CD4-positive, CD25-positive, alpha-beta regulatory T cell (primary cell): ENCODE results near the gene NLRC3. TPM values are rescaled to one million over a fixed set of nuclear protein-coding genes. Genes with fewer than 3 reads are reported as not detected.
A peak's percentile ranks its signal among the peaks of the same experiment; 100 is the strongest.

ENCODE experiments used
- ATAC-seq, 2 donors: fragments of 150-1000 bp; cut with Tn5 transposase; one replicate each; pipeline ENCODE4 v1.10.0; 2021; ENCODE audit warnings: low read depth in 2 of 2, moderate number of reproducible peaks in 2 of 2, moderate library complexity in 1 of 2
- DNase-seq, 3 donors: peaks; one replicate each; pipeline versions ENCODE4 v3.0.0 to v3.0.0-alpha.2; 2012 to 2022; ENCODE audit warnings: mixed read lengths in 1 of 3
- H3K27ac ChIP-seq: one replicate; pipeline ENCODE4 v1.7.0; 2013; ENCODE audit warnings: mild to moderate bottlenecking, low read length; ENCODE audit not compliant: insufficient read depth, poor library complexity, severe bottlenecking
- H3K27me3 ChIP-seq: one replicate; pipeline ENCODE4 v1.7.0; 2013; ENCODE audit warnings: low read length; ENCODE audit not compliant: control insufficient read depth, insufficient read depth
- H3K36me3 ChIP-seq: one replicate; pipeline ENCODE4 v1.7.0; 2013; ENCODE audit warnings: mild to moderate bottlenecking, low read length, moderate library complexity; ENCODE audit not compliant: control insufficient read depth, insufficient read depth
- H3K4me1 ChIP-seq: 2 replicates; pipeline ENCODE4 v1.7.0; 2013; ENCODE audit warnings: mild to moderate bottlenecking, low read length; ENCODE audit not compliant: insufficient read depth, control insufficient read depth, poor library complexity, severe bottlenecking
- H3K4me3 ChIP-seq: one replicate; pipeline ENCODE4 v1.7.0; 2013; ENCODE audit warnings: low read depth, mild to moderate bottlenecking, low read length, moderate library complexity
- H3K9me3 ChIP-seq, 2 experiments: 1 replicate in 1 of 2; 2 replicates in 1 of 2; pipeline ENCODE4 v1.7.0; 2013; ENCODE audit warnings: low read length in 2 of 2, mild to moderate bottlenecking in 1 of 2, moderate library complexity in 1 of 2; ENCODE audit not compliant: control insufficient read depth in 2 of 2
- H3K27ac Mint-ChIP-seq, 3 donors: one replicate each; pipeline ENCODE4 v1.8.0; 2020 to 2022; ENCODE audit warnings: mild to moderate bottlenecking in 3 of 3, mixed read lengths in 3 of 3, moderate library complexity in 2 of 3
- H3K27me3 Mint-ChIP-seq: one replicate; pipeline ENCODE4 v1.8.0; 2022; ENCODE audit warnings: mild to moderate bottlenecking, mixed read lengths
- H3K36me3 Mint-ChIP-seq: one replicate; pipeline ENCODE4 v1.8.0; 2020; ENCODE audit warnings: mixed read lengths
- H3K4me1 Mint-ChIP-seq, 4 donors: one replicate each; pipeline ENCODE4 v1.8.0; 2020 to 2022; ENCODE audit warnings: mixed read lengths in 4 of 4, mild to moderate bottlenecking in 1 of 4
- H3K4me3 Mint-ChIP-seq, 4 donors: one replicate each; pipeline ENCODE4 v1.8.0; 2020 to 2022; ENCODE audit warnings: mild to moderate bottlenecking in 4 of 4, mixed read lengths in 4 of 4, moderate library complexity in 3 of 4
- H3K9me3 Mint-ChIP-seq, 7 donors: one replicate each; pipeline ENCODE4 v1.8.0; 2020 to 2022; ENCODE audit warnings: mixed read lengths in 7 of 7, mild to moderate bottlenecking in 3 of 7, moderate library complexity in 2 of 7
- polyA plus RNA-seq, 4 donors: library from polyadenylated mRNA; unstranded; fragments of 300-500 nt; fragmentation: Illumina TruSeq; gene quantifications; one replicate each; pipeline ENCODE4 v1.2.3, GENCODE V29; 2021
- total RNA-seq: library from RNA; stranded (reverse); gene quantifications from one replicate; pipeline ENCODE4 v1.2.3, GENCODE V29; 2022

NLRC3 gene
- total and polyA plus RNA-seq, 5 donors from 2014 or later, result 23.2 to 97.0 (median 28.2) TPM

GRCh38 chr16:3576211-3576610 lies 992 bp downstream of the NLRC3 start:
- no peak for ATAC-seq

GRCh38 chr16:3575491-3575890 lies 1.7 kb downstream of the NLRC3 start:
- Mint-ChIP-seq H3K27me3 (no peaks in the 10 kb centered on the region), H3K4me1 (peaks cover 4 to 70% (median 35%) of the 10 kb centered on the region in 4 donors), H3K27ac (peak overlapping the region; percentile 83 to 92 (median 87)), H3K36me3 (peaks cover 11% of the 10 kb centered on the region), H3K4me3 (peak overlapping the region; percentile 93 to 100 (median 98)), H3K9me3 (peaks cover 0 to 4% (median 0%) of the 10 kb centered on the region in 7 donors)
- ATAC-seq (no peak), DNase-seq (no peak)
- Histone ChIP-seq H3K4me3 (peak overlapping the region; percentile 84), H3K4me1 (peaks cover 67% of the 10 kb centered on the region), H3K27ac (peak overlapping the region; percentile 72), H3K27me3 (no peaks in the 10 kb centered on the region), H3K36me3 (peaks cover 24% of the 10 kb centered on the region), H3K9me3 (peaks cover 6 to 8% of the 10 kb centered on the region in 2 experiments)

More at GRCh38 chr16:3576211-3576610, 992 bp downstream of the NLRC3 start:
- DNase-seq, result peak in 2 of 3 donors; percentile 23 to 37
- no peaks in the 10 kb centered on the region for H3K27me3 Mint-ChIP-seq
- Histone ChIP-seq H3K36me3 (peaks cover 17% of the 10 kb centered on the region), H3K27me3 (no peaks in the 10 kb centered on the region), H3K4me3 (peak overlapping the region; percentile 84), H3K27ac (peak overlapping the region; percentile 72), H3K9me3 (peaks cover 0 to 1% of the 10 kb centered on the region in 2 experiments), H3K4me1 (peaks cover 67% of the 10 kb centered on the region)
- H3K4me3 Mint-ChIP-seq, result peak overlapping the region; percentile 93 to 100 (median 98)
- H3K27ac Mint-ChIP-seq, result peak overlapping the region; percentile 92 to 100 (median 96)
- H3K9me3 Mint-ChIP-seq, result no peaks in the 10 kb centered on the region
- peaks cover 4 to 69% (median 35%) of the 10 kb centered on the region in 4 donors for H3K4me1 Mint-ChIP-seq
- H3K36me3 Mint-ChIP-seq, result peaks cover 7% of the 10 kb centered on the region

GRCh38 chr16:3574195-3574594 lies 3.0 kb downstream of the NLRC3 start:
- peak overlapping the region in 1 of 3 donors; percentile 87 for H3K27ac Mint-ChIP-seq
- ATAC-seq, result no peak
- peaks cover 17% of the 10 kb centered on the region for H3K36me3 Mint-ChIP-seq
- H3K4me3 Mint-ChIP-seq, result peak overlapping the region; percentile 55 to 99 (median 96)
- peaks cover 57% of the 10 kb centered on the region for H3K4me1 ChIP-seq
- no peaks in the 10 kb centered on the region for H3K27me3 ChIP-seq
- H3K36me3 ChIP-seq, result peaks cover 34% of the 10 kb centered on the region
- H3K27ac ChIP-seq, result peak overlapping the region; percentile 55
- peaks cover 0 to 8% (median 4%) of the 10 kb centered on the region in 7 donors for H3K9me3 Mint-ChIP-seq
- H3K4me1 Mint-ChIP-seq, result peaks cover 9 to 67% (median 35%) of the 10 kb centered on the region in 4 donors
- DNase-seq, result no peak
- peak overlapping the region; percentile 35 for H3K4me3 ChIP-seq
- H3K27me3 Mint-ChIP-seq, result no peaks in the 10 kb centered on the region
- H3K9me3 ChIP-seq, result peaks cover 9 to 12% of the 10 kb centered on the region in 2 experiments

- Histone ChIP-seq H3K4me1 (peaks cover 48% of the 10 kb centered on the region), H3K9me3 (peaks cover 9 to 12% of the 10 kb centered on the region in 2 experiments), H3K36me3 (peaks cover 39% of the 10 kb centered on the region), H3K27me3 (no peaks in the 10 kb centered on the region), H3K27ac (peak overlapping the region; percentile 31), H3K4me3 (peak overlapping the region; percentile 18)
- DNase-seq (no peak), ATAC-seq (no peak)
- Mint-ChIP-seq H3K4me1 (peaks cover 7 to 62% (median 29%) of the 10 kb centered on the region in 4 donors), H3K27ac (peak overlapping the region; percentile 63 to 91 (median 82)), H3K27me3 (no peaks in the 10 kb centered on the region), H3K9me3 (peaks cover 0 to 8% (median 4%) of the 10 kb centered on the region in 7 donors), H3K36me3 (peaks cover 17% of the 10 kb centered on the region), H3K4me3 (peak overlapping the region; percentile 55 to 90 (median 80))
Observed at GRCh38 chr16:3573146-3573815, 3.9 kb downstream of the NLRC3 start.

GRCh38 chr16:3570420-3571062 lies 6.7 kb downstream of the NLRC3 start:
- H3K4me3 Mint-ChIP-seq, result peak overlapping the region in 1 of 4 donors; percentile 74
- peaks cover 0 to 8% (median 4%) of the 10 kb centered on the region in 7 donors for H3K9me3 Mint-ChIP-seq
- Histone ChIP-seq H3K9me3 (peaks cover 9 to 12% of the 10 kb centered on the region in 2 experiments), H3K27ac (no peak overlapping the region), H3K4me3 (no peak overlapping the region), H3K36me3 (peaks cover 60% of the 10 kb centered on the region), H3K4me1 (peaks cover 30% of the 10 kb centered on the region), H3K27me3 (no peaks in the 10 kb centered on the region)
- H3K27ac Mint-ChIP-seq, result peak overlapping the region in 2 of 3 donors; percentile 71 to 72
- H3K36me3 Mint-ChIP-seq, result peaks cover 17% of the 10 kb centered on the region
- no peaks in the 10 kb centered on the region for H3K27me3 Mint-ChIP-seq
- DNase-seq (no peak), ATAC-seq (no peak)
- H3K4me1 Mint-ChIP-seq, result peaks cover 4 to 51% (median 21%) of the 10 kb centered on the region in 4 donors

GRCh38 chr16:3569851-3570250 lies 7.4 kb downstream of the NLRC3 start:
- H3K9me3 ChIP-seq, result peaks cover 9 to 12% of the 10 kb centered on the region in 2 experiments
- ATAC-seq (no peak), DNase-seq (no peak)
- H3K4me3 ChIP-seq, result no peak overlapping the region
- Mint-ChIP-seq H3K4me3 (peak overlapping the region in 1 of 4 donors; percentile 74), H3K36me3 (peaks cover 17% of the 10 kb centered on the region), H3K27me3 (no peaks in the 10 kb centered on the region), H3K4me1 (peaks cover 4 to 44% (median 19%) of the 10 kb centered on the region in 4 donors), H3K9me3 (peaks cover 0 to 8% (median 4%) of the 10 kb centered on the region in 7 donors), H3K27ac (no peak overlapping the region)
- no peaks in the 10 kb centered on the region for H3K27me3 ChIP-seq
- H3K27ac ChIP-seq, result no peak overlapping the region
- peaks cover 23% of the 10 kb centered on the region for H3K4me1 ChIP-seq
- peaks cover 67% of the 10 kb centered on the region for H3K36me3 ChIP-seq

- H3K27me3 Mint-ChIP-seq, result no peaks in the 10 kb centered on the region
Observed at GRCh38 chr16:3566990-3567389, 10.2 kb downstream of the NLRC3 start.

More at GRCh38 chr16:3566990-3567389, 10.2 kb downstream of the NLRC3 start:
- Mint-ChIP-seq H3K4me3 (no peak overlapping the region), H3K9me3 (peaks cover 0 to 8% (median 4%) of the 10 kb centered on the region in 7 donors), H3K27ac (peak overlapping the region in 1 of 3 donors; percentile 65), H3K36me3 (peaks cover 14% of the 10 kb centered on the region), H3K4me1 (peaks cover 4 to 20% (median 10%) of the 10 kb centered on the region in 4 donors)
- Histone ChIP-seq H3K9me3 (peaks cover 9 to 12% of the 10 kb centered on the region in 2 experiments), H3K36me3 (peaks cover 80% of the 10 kb centered on the region), H3K27me3 (no peaks in the 10 kb centered on the region), H3K27ac (no peak overlapping the region), H3K4me1 (no peaks in the 10 kb centered on the region), H3K4me3 (no peak overlapping the region)
- DNase-seq (no peak), ATAC-seq (no peak)
